Stomach smooth muscle (tissue), 2 donors: ENCODE measurements around the gene OGFOD3.
"Not testable (repeated sequence)": the region's sequence is repeated elsewhere in the genome, so short reads cannot be mapped to it uniquely, and the experiment has no call there.

Experiments
- H3K27ac ChIP-seq: one replicate; pipeline ENCODE4 v1.7.0; 2013; ENCODE audit warnings: mild to moderate bottlenecking, low read length, inconsistent platforms
- H3K27me3 ChIP-seq, 2 donors: one replicate each; pipeline ENCODE4 v1.7.0; 2013; ENCODE audit warnings: low read length in 2 of 2; ENCODE audit not compliant: insufficient read depth in 2 of 2, control insufficient read depth in 1 of 2
- H3K36me3 ChIP-seq, 2 donors: one replicate each; pipeline ENCODE4 v1.7.0; 2013; ENCODE audit warnings: low read length in 2 of 2; ENCODE audit not compliant: control insufficient read depth in 2 of 2, insufficient read depth in 2 of 2
- H3K4me1 ChIP-seq: one replicate; pipeline ENCODE4 v1.7.0; 2013; ENCODE audit warnings: low read length; ENCODE audit not compliant: control insufficient read depth, insufficient read depth
- H3K4me3 ChIP-seq, 2 donors: one replicate each; pipeline ENCODE4 v1.7.0; 2013; ENCODE audit warnings: low read length in 2 of 2
- H3K9ac ChIP-seq, 2 donors: one replicate each; pipeline ENCODE4 v1.7.0; 2013; ENCODE audit warnings: low read length in 2 of 2, mild to moderate bottlenecking in 1 of 2
- H3K9me3 ChIP-seq, 2 donors: one replicate each; pipeline ENCODE4 v1.7.0; 2013; ENCODE audit warnings: low read length in 2 of 2; ENCODE audit not compliant: control insufficient read depth in 2 of 2
- donor health status: healthy.
- donor health status: Pancreatic carcinoma.

Gene OGFOD3

GRCh38 chr17:82418001-82418986, at the start of gene OGFOD3, which contains the start of gene HEXD:
Gene OGFOD3 (minus strand): TSS chr17:82418586. CDS start chr17:82418485, 101 bp downstream.
Gene HEXD (plus strand): TSS chr17:82418347. CDS start chr17:82419800, 1,453 bp downstream.
- Histone ChIP-seq H3K4me3 (peak within 1 kb of the TSS; percentile 82 to 85), H3K9ac (peak within 1 kb of the TSS; percentile 64 to 71), H3K27me3 (no peaks in the 10 kb centered on the region), H3K27ac (no peak within 1 kb of the TSS), H3K9me3 (peaks cover 0 to 8% of the 10 kb centered on the region in 2 donors), H3K36me3 (peaks cover 4 to 8% of the 10 kb centered on the region in 2 donors), H3K4me1 (peaks cover 11% of the 10 kb centered on the region)

- Histone ChIP-seq H3K27ac (no peak overlapping the region), H3K36me3 (peaks cover 42 to 49% of the 10 kb centered on the region in 2 donors), H3K4me3 (no peak overlapping the region), H3K9me3 (no peaks in the 10 kb centered on the region), H3K27me3 (no peaks in the 10 kb centered on the region), H3K9ac (no peak overlapping the region), H3K4me1 (peaks cover 2% of the 10 kb centered on the region)
These were observed 46.7 kb upstream of the OGFOD3 start for GRCh38 chr17:82465023-82465603.

- Histone ChIP-seq H3K36me3 (peaks cover 42 to 49% of the 10 kb centered on the region in 2 donors), H3K27me3 (no peaks in the 10 kb centered on the region), H3K4me1 (peaks cover 2% of the 10 kb centered on the region), H3K9me3 (no peaks in the 10 kb centered on the region), H3K4me3 (no peak overlapping the region), H3K9ac (no peak overlapping the region), H3K27ac (no peak overlapping the region)
These were observed 46.2 kb upstream of the OGFOD3 start for GRCh38 chr17:82464567-82464929.

GRCh38 chr17:82463925-82464566, 45.7 kb upstream of the OGFOD3 start:
- H3K27ac ChIP-seq = no peak overlapping the region

GRCh38 chr17:82463391-82463790, 45.0 kb upstream of the OGFOD3 start:
- Histone ChIP-seq H3K9ac (no peak overlapping the region), H3K4me3 (no peak overlapping the region), H3K36me3 (peaks cover 37 to 39% of the 10 kb centered on the region in 2 donors), H3K27me3 (no peaks in the 10 kb centered on the region), H3K9me3 (no peaks in the 10 kb centered on the region), H3K27ac (no peak overlapping the region), H3K4me1 (peaks cover 9% of the 10 kb centered on the region)

More at GRCh38 chr17:82463925-82464566, 45.7 kb upstream of the OGFOD3 start:
- H3K4me1 ChIP-seq = peaks cover 7% of the 10 kb centered on the region
- H3K4me3 ChIP-seq = no peak overlapping the region
- H3K9me3 ChIP-seq = no peaks in the 10 kb centered on the region
- H3K27me3 ChIP-seq = no peaks in the 10 kb centered on the region
- H3K36me3 ChIP-seq = peaks cover 38 to 45% of the 10 kb centered on the region in 2 donors
- H3K9ac ChIP-seq = no peak overlapping the region

- H3K9me3 ChIP-seq = no peaks in the 10 kb centered on the region
- no peaks in the 10 kb centered on the region for H3K27me3 ChIP-seq
- no peak overlapping the region for H3K9ac ChIP-seq
- peaks cover 37 to 38% of the 10 kb centered on the region in 2 donors for H3K36me3 ChIP-seq
- no peak overlapping the region for H3K4me3 ChIP-seq
- H3K4me1 ChIP-seq = peaks cover 17% of the 10 kb centered on the region
- no peak overlapping the region for H3K27ac ChIP-seq
These were observed 43.6 kb upstream of the OGFOD3 start for GRCh38 chr17:82461827-82462524.

- H3K9me3 ChIP-seq, H3K27me3 ChIP-seq, H3K27ac ChIP-seq, H3K9ac ChIP-seq, H3K4me3 ChIP-seq: not testable (repeated sequence)
- Histone ChIP-seq H3K4me1 (peaks cover 18% of the 10 kb centered on the region), H3K36me3 (peaks cover 24 to 29% of the 10 kb centered on the region in 2 donors)
These were observed 41.5 kb upstream of the OGFOD3 start for GRCh38 chr17:82459936-82460335.

- H3K27me3 ChIP-seq = no peaks in the 10 kb centered on the region
- peaks cover 18% of the 10 kb centered on the region for H3K4me1 ChIP-seq
- H3K36me3 ChIP-seq = peaks cover 19 to 20% of the 10 kb centered on the region in 2 donors
- no peaks in the 10 kb centered on the region for H3K9me3 ChIP-seq
- H3K4me3 ChIP-seq = peak overlapping the region; percentile 85 to 88
- peak overlapping the region; percentile 99 for H3K27ac ChIP-seq
- peak overlapping the region; percentile 69 to 80 for H3K9ac ChIP-seq
These were observed 40.6 kb upstream of the OGFOD3 start for GRCh38 chr17:82458885-82459424.

- Histone ChIP-seq H3K4me1 (peaks cover 17% of the 10 kb centered on the region), H3K9me3 (no peaks in the 10 kb centered on the region), H3K27ac (peak within 1 kb of the TSS; percentile 99), H3K27me3 (no peaks in the 10 kb centered on the region), H3K36me3 (peaks cover 14 to 16% of the 10 kb centered on the region in 2 donors), H3K9ac (peak within 1 kb of the TSS; percentile 83 to 98), H3K4me3 (peak within 1 kb of the TSS; percentile 85 to 88)
These were observed 39.9 kb upstream of the OGFOD3 start, which contains the start of gene NARF for GRCh38 chr17:82458179-82458884. Gene NARF (plus strand): TSS chr17:82458741. CDS start chr17:82458804, 63 bp downstream.
